Sigmoid colon (tissue), 4 donors: Measurements from ENCODE around the gene GALT.

Experiments
- POLR2A ChIP-seq, 2 donors: fragments of 450-650 bp; IDR thresholded peaks; one replicate each; pipeline ENCODE4 v1.6.1; 2016; ENCODE audit warnings: antibody characterized with exemption in 2 of 2, mild to moderate bottlenecking in 2 of 2, moderate library complexity in 2 of 2
- POLR2AphosphoS5 ChIP-seq, 4 donors: sonication (generic); formaldehyde crosslinking; IDR thresholded peaks; one replicate each; pipeline ENCODE4 v1.6.1; 2017; ENCODE audit warnings: antibody characterized with exemption in 4 of 4

DNA sequence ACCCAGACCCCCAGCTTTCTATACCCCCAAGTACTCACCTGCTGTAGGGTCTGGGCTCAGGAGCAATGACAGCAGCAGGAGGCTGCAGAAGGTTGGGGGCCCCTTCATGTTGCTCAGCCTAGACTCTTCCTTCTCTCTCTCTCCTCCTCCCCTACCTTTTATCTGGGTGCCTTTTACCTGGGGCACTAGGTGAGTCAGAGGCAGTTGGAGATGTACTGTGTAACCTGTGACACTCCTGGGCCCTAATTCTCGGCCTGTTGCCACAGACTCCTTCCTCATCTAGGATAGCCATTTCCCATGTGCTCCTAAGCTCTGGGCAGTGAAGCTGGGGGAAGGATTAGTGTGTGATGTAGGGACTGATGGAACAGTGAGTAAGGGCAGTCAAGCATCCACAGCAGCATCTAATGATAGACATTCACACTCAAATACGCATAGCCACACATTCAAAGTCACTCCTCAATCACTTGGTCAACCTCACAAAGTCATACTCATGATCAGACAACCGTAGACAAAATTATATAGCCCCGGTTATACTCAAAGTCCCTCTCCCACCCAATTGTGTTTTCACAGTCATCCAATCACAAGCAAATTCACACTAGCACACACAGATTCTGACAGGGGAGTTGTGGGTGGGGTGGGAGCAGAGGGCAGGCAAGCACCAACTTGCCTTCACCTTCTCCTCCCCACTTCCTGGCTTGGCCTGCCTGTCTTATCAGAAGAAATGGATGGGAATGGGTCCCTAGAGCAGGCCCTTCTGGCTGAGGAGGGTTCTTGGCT lies 16.2 kb downstream of the GALT start, which contains the start of gene CCL27:
- no peak for TF ChIP-seq POLR2AphosphoS5 (IDR thresholded peaks at IDR 0.05)
- TF ChIP-seq POLR2A (IDR thresholded peaks at IDR 0.05): no peak
